HG02763 (cell line): ENCODE data around the gene MAPK8IP2.
"Not testable (repeated sequence)": the region's sequence is repeated elsewhere in the genome, so short reads cannot be mapped to it uniquely, and the experiment has no call there.

ENCODE experiments used
- ATAC-seq: cut with Tn5 transposase; IDR thresholded peaks from one replicate; pipeline ENCODE4 v1.9.1; 2021; ENCODE audit warnings: mild to moderate bottlenecking, moderate library complexity; ENCODE audit not compliant: unreplicated experiment

Gene MAPK8IP2

GRCh38 chr22:50612528-50613221 is 12.1 kb downstream of the MAPK8IP2 start:
- no peak for ATAC-seq

- ATAC-seq, result no peak
Observed at GRCh38 chr22:50613291-50613981, 12.8 kb downstream of the MAPK8IP2 start.

GRCh38 chr22:50614296-50614695 is 13.7 kb downstream of the MAPK8IP2 start:
- ATAC-seq, result not testable (repeated sequence)

DNA sequence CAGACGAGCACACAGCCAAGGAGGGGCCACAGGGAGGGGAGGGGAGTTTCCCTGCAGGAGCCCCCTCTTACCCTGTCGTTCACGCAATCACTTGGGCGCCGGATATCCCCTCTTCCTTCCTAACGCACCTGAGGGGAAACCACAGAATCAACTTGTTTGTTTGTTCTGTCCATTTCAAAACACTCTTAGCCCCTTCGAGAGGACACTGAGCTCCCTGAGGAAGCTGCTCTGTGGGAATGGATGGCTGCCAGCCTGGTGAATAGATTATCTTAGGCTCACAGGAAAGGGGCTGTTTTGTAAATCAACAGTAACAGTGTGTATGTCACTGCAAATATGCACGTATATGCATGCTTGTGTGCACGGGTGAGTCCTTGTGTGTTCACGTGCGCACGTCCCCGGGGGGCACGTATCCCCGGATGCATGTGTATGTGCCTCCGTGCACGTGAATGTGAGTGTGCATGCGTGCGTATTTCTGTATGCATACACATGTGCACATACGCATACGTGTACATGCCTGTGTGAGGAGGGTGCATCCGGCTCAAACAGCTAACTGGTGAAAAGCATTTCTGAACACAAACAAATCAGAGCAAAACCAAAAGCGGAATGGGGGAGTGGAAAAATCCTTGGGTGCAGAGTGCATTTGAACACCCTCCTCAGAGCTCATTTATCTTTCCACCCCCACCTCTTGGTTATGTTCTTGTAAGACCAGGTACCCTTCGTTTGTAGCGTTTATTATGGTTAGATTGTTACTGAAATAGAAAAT is 20.2 kb downstream of the MAPK8IP2 start:
- ATAC-seq, result no peak

GRCh38 chr22:50621356-50621880 is 20.8 kb downstream of the MAPK8IP2 start:
- no peak for ATAC-seq

DNA sequence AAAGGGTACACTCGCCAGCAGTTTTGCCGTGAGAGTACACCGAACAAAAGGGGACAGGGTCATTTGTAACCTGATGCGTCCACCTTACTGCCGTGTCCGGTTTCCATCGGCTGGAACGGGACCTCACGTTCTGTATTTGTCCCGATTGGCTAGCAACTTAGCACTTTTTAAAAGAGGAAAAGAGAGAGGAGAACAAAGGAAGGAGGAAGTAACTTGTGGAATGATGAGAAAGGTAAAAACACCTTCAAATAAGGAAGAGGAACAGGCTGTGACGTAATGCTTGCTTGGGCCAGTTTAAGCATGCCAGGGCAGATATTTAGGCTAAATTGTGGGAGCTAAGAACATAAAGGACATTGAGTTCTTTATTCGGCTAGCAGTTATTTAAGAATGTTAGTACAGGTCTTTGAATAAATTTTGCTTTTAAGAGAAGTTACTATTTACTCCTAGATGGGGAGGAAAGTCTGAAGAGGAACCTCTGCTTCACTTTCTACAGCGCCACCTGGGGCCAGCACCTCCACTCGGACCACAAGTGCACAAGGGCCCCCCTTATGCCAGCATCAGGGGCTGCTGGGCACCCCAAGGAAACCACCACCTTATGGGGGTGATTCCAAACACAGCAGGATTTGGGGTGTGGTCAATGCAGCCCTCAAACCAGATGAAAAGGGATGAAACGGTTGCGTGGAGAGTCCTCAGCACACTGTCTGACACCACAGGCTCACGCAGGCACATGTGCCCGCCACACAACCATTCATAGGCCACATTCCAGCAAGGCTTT is 21.5 kb downstream of the MAPK8IP2 start:
- no peak for ATAC-seq

DNA sequence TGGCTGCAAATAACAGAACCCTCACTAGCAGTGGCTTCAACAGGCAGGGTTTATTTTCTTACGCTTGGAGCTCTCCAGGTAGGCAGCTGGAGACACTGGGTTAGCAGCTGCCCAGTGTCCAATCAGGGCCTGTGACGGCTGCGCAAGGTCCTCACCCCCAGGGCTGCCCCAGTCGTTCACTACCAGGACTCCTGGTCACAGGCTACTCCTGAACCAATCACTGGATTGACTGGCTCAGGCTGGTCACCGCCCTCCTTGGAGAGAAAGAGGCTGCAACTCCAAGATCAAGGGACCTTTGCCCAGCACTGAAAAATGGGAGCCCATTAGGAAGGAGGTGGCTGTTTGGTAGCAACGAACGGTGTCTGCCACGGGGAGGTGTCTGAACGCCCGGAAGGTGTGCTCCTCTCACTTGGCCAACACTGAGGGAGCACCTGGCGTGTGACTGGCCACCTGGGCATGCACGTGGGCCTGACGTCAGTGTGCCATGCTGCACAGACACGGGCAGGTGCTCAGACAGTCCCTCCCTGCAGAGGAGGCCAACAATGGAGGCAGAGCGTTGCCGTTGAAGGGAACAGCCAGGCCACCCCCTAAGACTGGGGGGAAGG is 22.2 kb downstream of the MAPK8IP2 start:
- ATAC-seq, result no peak

GRCh38 chr22:50624347-50625130 is 23.9 kb downstream of the MAPK8IP2 start:
- ATAC-seq, result no peak

- ATAC-seq, result no peak
Observed at GRCh38 chr22:50625131-50625567, 24.6 kb downstream of the MAPK8IP2 start.

DNA sequence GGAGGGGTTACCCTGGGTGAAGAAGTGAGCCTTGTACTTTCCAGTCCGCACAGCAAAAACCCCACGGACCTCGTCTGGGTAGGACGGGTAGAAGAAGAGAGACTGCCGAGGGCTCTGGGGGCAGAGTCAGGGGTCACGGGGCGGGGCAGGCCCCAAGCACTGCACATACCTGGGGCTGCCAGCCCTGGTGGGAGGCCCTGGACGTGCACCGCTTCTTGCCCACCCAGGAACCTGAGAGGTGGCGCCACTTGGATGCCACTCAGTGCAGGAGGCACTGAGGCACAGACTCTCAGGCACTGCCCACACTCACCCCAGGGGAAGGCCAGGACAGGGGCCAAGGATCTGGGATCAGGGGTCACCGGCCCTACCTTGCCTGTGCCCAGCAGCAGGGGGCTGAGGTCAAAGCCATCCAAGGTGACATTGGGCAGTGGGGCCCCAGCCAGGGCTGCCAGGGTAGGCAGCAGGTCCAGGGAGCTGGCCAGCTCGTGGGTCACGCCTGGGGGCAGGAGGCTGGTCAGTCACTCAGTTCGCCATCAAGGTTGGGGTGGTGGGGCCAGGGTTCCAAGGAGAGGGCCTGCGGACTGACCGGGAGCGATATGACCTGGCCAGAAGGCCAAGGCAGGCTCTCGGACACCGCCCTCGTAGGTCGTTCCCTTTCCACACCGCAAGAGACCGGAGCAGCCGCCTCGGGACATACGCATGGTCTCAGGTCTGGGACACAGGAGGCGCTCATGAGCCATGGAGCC is 25.1 kb downstream of the MAPK8IP2 start:
- no peak for ATAC-seq

DNA sequence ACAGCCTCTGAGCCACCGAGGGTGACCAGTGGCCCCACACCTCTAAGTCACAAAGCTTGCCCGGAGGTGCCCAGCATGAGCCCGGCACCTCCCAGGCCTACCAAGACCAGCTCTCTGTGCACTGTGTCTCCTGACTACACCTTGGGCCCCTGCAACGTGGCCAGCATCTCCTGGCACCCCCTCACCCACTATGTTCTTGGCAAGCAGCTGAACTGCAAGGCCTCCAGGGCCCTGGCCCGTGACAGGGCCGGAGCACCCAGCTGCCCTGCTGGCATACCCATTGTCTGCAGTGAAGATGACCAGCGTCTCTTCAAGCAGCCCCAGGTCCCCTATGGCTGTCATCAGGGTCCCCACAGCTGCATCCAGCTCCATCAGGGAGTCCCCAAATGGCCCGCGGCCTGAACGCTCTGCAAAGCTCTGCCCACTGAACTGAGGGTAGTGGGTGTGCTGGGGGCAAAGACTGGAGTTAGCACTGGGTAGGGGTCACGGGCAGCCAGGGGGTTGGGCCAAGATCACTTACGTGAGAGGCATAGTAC is 25.8 kb downstream of the MAPK8IP2 start:
- no peak for ATAC-seq

GRCh38 chr22:50626850-50627641 is 26.5 kb downstream of the MAPK8IP2 start:
- ATAC-seq, result no peak

- peak; percentile 69 for ATAC-seq
Observed at GRCh38 chr22:50627642-50628542, 27.3 kb downstream of the MAPK8IP2 start, which contains the start of gene ARSA. TSS of gene ARSA (minus strand) at chr22:50628152. CDS start at chr22:50627779, 373 bp downstream.

DNA sequence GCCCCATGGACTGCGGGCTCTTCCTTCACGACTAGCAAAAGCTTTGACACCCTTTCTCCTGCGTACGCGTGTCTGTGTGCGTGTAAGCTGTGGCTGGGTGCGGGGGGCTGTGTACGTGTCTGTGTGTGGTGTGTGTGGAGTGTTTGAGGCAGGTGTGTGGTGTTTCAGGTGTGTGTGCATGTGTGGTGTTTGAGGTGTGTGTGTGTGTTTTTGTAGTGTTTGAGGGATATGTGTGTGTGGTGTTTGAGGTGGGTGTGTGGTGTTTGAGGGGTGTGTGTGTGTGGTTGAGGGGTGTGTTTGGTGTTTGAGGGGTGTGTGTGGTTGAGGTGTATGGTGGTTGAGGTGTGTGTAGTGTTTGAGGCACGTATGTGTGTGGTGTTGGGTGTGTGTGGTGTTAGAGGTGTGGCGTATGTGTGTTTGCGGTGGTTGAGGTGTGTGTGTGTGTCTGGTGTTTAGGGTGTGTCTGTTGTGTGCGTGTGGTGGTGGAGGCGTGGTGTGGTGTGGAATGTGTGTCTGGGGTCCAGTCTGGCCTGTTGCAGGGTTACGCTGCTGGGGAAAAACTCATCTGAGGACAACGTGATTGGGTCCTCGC is 28.0 kb downstream of the MAPK8IP2 start:
- no peak for ATAC-seq

- ATAC-seq, result no peak
Observed at GRCh38 chr22:50630376-50630775, 29.8 kb downstream of the MAPK8IP2 start.

DNA sequence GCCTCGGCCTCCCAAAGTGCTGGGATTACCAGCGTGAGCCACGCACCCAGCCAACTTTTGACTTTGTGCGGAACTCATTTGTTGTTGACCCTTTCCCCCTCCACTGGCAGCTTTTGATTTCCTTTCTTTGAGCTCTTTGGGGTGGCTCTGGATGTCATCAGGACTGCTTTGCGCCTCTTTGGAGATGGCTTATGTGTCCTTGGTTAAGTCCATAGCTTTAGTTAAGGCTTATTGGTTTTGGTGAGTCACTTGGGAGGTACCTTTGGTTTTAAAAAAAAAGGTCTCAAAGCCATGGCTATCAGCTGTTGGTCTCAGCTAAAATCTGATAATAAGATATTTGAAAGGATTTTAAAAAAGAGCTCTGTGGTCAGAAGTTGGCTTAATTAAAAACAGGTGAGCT is 32.5 kb downstream of the MAPK8IP2 start:
- no peak for ATAC-seq
